Measurements from ENCODE around the gene NKAIN1.

NKAIN1 gene

GRCh38 chr1:31170486-31170735 lies 69.3 kb downstream of the NKAIN1 start:
- CTCF ChIA-PET: interaction anchor here (0.5 to 1.3 kb wide), 5 partner anchors 11 to 121 kb away, joined by 3 to 4 read pairs (median 3); no protein-coding TSS in a partner anchor
- no peak for DNase-seq (ENCODE audit: low spot score)
- H3K27ac ChIP-seq: peak overlapping the region; percentile 87
- no peak for TF ChIP-seq CTCF (conservative IDR thresholded peaks at IDR 0.05; ENCODE audit: low read depth)
- POLR2A ChIA-PET (ENCODE audit: low non-redundant PET): no interaction called here

GRCh38 chr1:31166462-31166861 lies 73.2 kb downstream of the NKAIN1 start:
- ChIA-PET CTCF (interaction anchor here (0.6 to 1.0 kb wide), 2 partner anchors 15 to 623 kb away, joined by 3 read pairs; no protein-coding TSS in a partner anchor), POLR2A (ENCODE audit: low non-redundant PET) (no interaction called here)
- TF ChIP-seq CTCF (conservative IDR thresholded peaks at IDR 0.05; ENCODE audit: low read depth): no peak
- DNase-seq (ENCODE audit: low spot score): no peak
- peak overlapping the region; percentile 6; the same call in 1 of the 2 replicates for H3K27ac ChIP-seq

- no peak for DNase-seq (ENCODE audit: low spot score)
- POLR2A ChIA-PET (ENCODE audit: low non-redundant PET): no interaction called here
Observed at GRCh38 chr1:31164291-31164690, 75.4 kb downstream of the NKAIN1 start.

GRCh38 chr1:31163866-31164265 lies 75.8 kb downstream of the NKAIN1 start:
- TF ChIP-seq CTCF (conservative IDR thresholded peaks at IDR 0.05; ENCODE audit: low read depth): no peak
- DNase-seq (ENCODE audit: low spot score): no peak
- H3K27ac ChIP-seq: peak overlapping the region; percentile 62
- POLR2A ChIA-PET (ENCODE audit: low non-redundant PET): no interaction called here
- CTCF ChIA-PET: interaction anchor here (0.7 to 2.9 kb wide), 3 partner anchors 18 to 345 kb away, joined by 3 to 11 read pairs (median 4); no protein-coding TSS in a partner anchor

More at GRCh38 chr1:31164291-31164690, 75.4 kb downstream of the NKAIN1 start:
- TF ChIP-seq CTCF (conservative IDR thresholded peaks at IDR 0.05; ENCODE audit: low read depth): no peak
- CTCF ChIA-PET: interaction anchor here (0.7 to 2.9 kb wide), 2 partner anchors 18 to 21 kb away, joined by 4 to 11 read pairs; no protein-coding TSS in a partner anchor
- H3K27ac ChIP-seq: peak overlapping the region; percentile 62

- no peak for TF ChIP-seq CTCF (conservative IDR thresholded peaks at IDR 0.05; ENCODE audit: low read depth)
- peak overlapping the region; percentile 62 for H3K27ac ChIP-seq
- ChIA-PET CTCF (interaction anchor here (0.5 to 2.9 kb wide), 7 partner anchors 20 to 473 kb away, joined by 3 to 11 read pairs (median 4); no protein-coding TSS in a partner anchor), POLR2A (ENCODE audit: low non-redundant PET) (interaction anchor here (0.5 kb wide), 1 partner anchor 20 kb away, joined by 3 read pairs; no protein-coding TSS in a partner anchor)
- DNase-seq (ENCODE audit: low spot score): no peak
Observed at GRCh38 chr1:31161571-31161970, 78.1 kb downstream of the NKAIN1 start.

- ChIA-PET POLR2A (ENCODE audit: low non-redundant PET) (no interaction called here), CTCF (no interaction called here)
- peak overlapping the region; percentile 29 for H3K27ac ChIP-seq
- no peak for TF ChIP-seq CTCF (conservative IDR thresholded peaks at IDR 0.05; ENCODE audit: low read depth)
- no peak for DNase-seq (ENCODE audit: low spot score)
Observed at GRCh38 chr1:31159869-31160611, 79.6 kb downstream of the NKAIN1 start.

Data from RWPE1 (cell line).